ENCODE data around the gene GARIN5B. TPM values are rescaled to one million over a fixed set of nuclear protein-coding genes. Genes with fewer than 3 reads are reported as not detected.
A peak's percentile ranks its signal among the peaks of the same experiment; 100 is the strongest.

The GARIN5B gene
- total and polyA plus RNA-seq, 2 of the 13 experiments (the other 11 are each of a cell fraction or from before 2014, with no cell fraction given), result not detected

GRCh38 chr19:55333870-55334269 is 29.2 kb downstream of the GARIN5B start (continued):
- TF ChIP-seq, protein P1, sequence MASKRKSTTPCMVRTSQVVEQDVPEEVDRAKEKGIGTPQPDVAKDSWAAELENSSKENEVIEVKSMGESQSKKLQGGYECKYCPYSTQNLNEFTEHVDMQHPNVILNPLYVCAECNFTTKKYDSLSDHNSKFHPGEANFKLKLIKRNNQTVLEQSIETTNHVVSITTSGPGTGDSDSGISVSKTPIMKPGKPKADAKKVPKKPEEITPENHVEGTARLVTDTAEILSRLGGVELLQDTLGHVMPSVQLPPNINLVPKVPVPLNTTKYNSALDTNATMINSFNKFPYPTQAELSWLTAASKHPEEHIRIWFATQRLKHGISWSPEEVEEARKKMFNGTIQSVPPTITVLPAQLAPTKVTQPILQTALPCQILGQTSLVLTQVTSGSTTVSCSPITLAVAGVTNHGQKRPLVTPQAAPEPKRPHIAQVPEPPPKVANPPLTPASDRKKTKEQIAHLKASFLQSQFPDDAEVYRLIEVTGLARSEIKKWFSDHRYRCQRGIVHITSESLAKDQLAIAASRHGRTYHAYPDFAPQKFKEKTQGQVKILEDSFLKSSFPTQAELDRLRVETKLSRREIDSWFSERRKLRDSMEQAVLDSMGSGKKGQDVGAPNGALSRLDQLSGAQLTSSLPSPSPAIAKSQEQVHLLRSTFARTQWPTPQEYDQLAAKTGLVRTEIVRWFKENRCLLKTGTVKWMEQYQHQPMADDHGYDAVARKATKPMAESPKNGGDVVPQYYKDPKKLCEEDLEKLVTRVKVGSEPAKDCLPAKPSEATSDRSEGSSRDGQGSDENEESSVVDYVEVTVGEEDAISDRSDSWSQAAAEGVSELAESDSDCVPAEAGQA (IDR thresholded peaks at IDR 0.05; ENCODE audit: low read depth), result 0 out of 2 replicates have a peak, but pooled peaks have one; percentile 58
- TF ChIP-seq, protein P1 (CRISPR knock-in tag; IDR thresholded peaks at IDR 0.05; ENCODE audit: borderline replicate concordance), result no peak
- TF ChIP-seq NPAS2 (CRISPR knock-in tag; IDR thresholded peaks at IDR 0.05; ENCODE audit: borderline replicate concordance) (no peak), ZNF841 (CRISPR knock-in tag; IDR thresholded peaks at IDR 0.05; ENCODE audit: borderline replicate concordance) (no peak), NCOA5 (CRISPR knock-in tag; IDR thresholded peaks at IDR 0.05) (no peak), CREB3 (CRISPR knock-in tag; IDR thresholded peaks at IDR 0.05) (no peak), ZNF678 (CRISPR knock-in tag; IDR thresholded peaks at IDR 0.05) (no peak), E2F5 (CRISPR knock-in tag; conservative IDR thresholded peaks at IDR 0.05) (no peak), ZNF20 (CRISPR knock-in tag; IDR thresholded peaks at IDR 0.05) (no peak), EZH2 (conservative IDR thresholded peaks at IDR 0.05; ENCODE audit: low read depth, low read length) (no peak), KLF12 (CRISPR knock-in tag; IDR thresholded peaks at IDR 0.05; ENCODE audit: borderline replicate concordance) (no peak), NCOR1 (IDR thresholded peaks at IDR 0.05; ENCODE audit: borderline replicate concordance, low read length) (peak; percentile 81; the same call in 1 of the 2 replicates), ZMYM2 (CRISPR knock-in tag; IDR thresholded peaks at IDR 0.05) (peak; percentile 91), NCOA2 (CRISPR knock-in tag; IDR thresholded peaks at IDR 0.05) (peak; percentile 50; the same call in 1 of the 2 replicates), ZNF543 (CRISPR knock-in tag; IDR thresholded peaks at IDR 0.05) (no peak)
- TF ChIP-seq, protein P2, sequence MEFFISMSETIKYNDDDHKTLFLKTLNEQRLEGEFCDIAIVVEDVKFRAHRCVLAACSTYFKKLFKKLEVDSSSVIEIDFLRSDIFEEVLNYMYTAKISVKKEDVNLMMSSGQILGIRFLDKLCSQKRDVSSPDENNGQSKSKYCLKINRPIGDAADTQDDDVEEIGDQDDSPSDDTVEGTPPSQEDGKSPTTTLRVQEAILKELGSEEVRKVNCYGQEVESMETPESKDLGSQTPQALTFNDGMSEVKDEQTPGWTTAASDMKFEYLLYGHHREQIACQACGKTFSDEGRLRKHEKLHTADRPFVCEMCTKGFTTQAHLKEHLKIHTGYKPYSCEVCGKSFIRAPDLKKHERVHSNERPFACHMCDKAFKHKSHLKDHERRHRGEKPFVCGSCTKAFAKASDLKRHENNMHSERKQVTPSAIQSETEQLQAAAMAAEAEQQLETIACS (CRISPR knock-in tag; IDR thresholded peaks at IDR 0.05), result no peak
